Germinal center (tissue), 1 donor: ENCODE results near the gene CLCN3.
A peak's percentile ranks its signal among the peaks of the same experiment; 100 is the strongest.
"Not testable (repeated sequence)": the region's sequence is repeated elsewhere in the genome, so short reads cannot be mapped to it uniquely, and the experiment has no call there.

Experiments used
- DNase-seq: peaks from one replicate; pipeline ENCODE4 v3.0.0; 2012; ENCODE audit warnings: mixed read lengths, low spot score

The CLCN3 gene

DNA sequence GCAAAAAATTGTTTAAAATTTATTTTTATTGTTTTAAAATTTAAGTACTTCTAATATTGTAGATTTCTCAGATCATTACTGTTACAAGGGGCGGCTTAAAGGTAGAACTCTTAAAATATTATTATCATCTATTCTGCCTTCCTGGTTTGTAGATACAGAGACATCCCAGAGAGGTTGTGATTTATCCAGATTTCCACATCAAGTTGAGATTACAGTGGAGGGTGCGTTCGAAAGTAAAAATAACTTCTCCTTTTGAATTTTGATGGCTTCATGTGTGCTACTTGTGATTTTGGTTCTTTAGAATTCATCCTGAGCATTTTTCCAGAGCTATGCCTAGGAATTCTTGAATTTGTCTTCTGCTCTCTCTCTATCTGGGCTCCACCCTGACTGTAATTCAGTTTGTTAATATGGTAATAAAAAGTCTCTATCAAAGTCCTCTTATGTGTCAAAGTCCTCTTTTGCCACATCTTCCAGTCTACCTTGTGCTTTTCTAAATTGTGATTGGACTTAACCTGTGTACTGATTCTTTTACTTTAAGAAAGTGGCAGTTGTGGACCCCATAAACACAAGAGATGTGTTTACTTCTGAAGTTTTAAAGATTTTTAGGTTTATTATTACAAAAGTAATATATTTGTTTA lies 37.2 kb downstream of the CLCN3 start:
- DNase-seq, result no peak

DNA sequence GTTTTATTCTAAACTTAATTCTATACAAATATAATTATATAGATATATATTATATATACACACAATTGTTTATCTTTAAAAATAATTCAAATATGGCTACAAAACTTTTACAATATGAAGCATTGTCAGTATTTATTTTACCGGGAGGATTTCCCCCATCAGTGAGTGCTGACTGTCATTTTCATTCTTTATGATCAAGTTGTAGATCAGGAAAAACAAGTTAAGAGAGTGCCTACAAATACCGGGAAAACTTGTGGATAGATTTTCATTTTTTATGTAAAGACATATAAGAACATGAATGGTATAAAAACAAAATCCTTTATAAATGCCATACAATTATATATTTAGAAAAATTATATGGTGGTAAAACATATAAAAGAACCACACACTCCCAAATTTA lies 37.8 kb downstream of the CLCN3 start:
- no peak for DNase-seq

DNA sequence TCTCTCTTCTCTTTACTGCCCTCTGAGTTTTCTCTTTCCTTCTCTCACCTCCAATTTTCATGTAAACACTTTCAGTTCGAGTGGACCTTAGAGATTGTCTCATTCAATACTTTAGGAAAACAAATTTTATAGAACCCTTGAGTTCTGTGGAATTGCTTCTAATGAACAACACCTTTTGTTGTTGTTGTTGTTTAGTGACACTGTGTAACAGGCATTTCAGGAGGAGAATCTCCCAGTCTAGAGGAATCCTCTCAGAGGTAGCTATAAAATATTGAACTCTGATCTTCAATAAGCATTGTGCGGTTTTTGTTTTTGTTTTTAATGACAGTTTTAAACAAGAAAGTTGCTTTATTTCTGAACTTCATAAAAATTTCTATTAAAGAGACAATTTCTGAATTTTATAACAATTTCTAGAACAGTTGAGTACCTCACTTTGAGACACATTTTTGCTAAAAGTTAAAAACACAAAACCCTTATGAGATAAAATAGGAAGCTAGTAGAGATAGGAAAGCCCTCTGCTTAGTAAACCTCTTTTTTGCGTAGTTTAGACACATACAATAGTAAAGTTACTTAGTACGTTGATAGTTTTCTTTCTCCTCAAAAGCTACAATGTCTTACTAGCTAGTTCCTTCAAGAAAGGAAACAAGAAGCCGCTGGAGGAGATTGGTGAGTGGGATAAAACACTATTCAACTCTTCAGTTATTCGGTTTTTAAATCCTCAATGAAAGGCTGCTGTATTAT lies 38.8 kb downstream of the CLCN3 start:
- DNase-seq, result no peak

DNA sequence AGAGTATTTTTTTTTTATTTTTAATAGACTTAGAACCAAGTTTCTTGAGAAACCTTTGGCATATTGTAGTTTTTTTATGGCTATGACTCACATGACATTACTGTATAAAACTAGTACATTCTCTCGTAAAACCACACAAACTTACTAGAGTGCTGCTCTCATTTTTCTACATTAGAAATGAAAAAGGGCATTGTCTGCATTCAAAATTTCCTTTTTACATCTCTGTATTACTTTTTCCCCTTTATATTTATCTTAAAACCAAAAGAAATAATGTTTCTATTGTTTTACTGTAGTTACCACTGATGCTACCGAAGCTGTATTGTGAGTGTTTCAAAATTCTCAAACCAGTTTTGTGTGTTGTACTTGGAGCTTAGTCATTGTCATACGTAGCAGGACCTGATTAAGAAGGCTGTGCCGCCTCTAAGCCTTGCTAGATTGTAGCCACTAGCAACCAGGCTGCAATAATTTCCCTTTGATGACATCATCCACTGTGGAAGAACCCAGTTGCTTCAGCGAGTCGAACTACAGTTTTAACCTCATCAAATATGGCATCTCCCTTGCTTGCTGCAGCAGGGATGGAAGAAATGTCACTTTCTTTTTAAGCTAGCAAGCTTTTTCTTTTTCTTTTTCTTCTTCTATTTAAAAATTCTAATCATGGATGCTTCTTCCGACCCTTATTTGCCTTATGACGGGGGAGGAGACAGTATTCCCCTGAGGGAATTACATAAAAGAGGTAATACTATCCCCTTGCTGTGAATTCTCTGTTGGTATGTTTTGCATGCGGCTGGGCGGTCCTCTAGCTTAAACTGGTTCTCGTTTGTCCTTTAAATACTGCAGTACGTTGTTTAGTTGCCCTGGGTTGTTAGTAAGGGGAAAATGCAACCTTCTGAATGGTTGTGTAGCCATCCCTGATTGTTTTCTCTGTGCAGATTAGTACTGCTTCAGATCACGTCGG lies 39.6 kb downstream of the CLCN3 start:
- DNase-seq, result peak; percentile 75

DNA sequence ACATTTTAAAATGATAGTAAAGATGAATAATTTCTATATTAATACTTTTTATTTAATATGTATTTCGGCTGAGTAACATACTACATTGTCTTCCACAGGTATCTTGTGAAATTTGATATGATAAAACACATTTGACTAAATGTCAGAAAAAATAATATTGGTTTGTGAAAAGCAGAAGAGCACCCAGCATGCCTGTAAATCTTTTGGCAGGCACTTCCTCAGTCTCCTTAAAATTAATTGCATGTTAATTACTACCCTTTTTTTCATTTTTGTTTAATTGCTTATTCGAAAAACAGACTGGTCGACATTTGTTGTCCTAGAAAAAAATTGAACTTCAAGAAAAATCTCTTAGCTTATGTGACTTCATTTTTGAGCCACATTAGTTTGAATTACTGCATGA lies 40.6 kb downstream of the CLCN3 start:
- DNase-seq, result no peak

DNA sequence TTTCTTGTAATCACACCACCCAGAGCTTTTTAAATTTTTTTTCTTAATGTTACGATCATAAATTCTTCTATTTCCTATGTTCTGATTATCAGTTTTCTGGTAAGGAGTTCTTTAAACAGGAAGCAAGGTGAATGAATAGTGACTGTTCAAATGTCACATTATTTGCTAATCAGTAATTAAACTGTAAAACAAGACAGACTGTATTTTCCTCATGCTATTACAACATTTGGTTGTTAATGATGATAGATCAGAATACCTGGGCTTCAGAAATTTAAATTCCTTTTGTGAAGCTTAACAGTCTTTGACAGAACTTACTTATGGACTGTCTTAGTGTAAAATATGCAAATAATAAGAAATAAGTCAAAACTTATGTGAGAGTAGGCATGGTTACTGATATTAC lies 41.4 kb downstream of the CLCN3 start:
- no peak for DNase-seq

DNA sequence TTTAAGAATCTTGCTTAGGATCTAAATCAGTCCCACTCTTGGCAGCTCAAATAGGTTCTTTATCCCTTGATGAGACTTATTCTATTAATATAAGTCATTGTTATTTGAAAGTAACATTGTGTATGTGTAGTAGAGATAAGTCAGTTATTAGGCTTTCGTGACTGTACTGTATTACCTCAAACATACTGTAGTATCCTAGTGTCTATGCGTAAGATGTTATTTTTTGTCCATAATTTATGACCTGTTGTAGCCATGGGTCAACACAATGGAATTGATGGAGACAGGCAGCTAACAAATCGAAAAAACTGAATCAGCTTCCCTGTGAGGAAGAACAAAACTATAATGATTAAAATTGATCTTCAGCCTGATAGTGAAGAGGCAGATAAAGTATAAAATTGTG lies 41.8 kb downstream of the CLCN3 start:
- no peak for DNase-seq

DNA sequence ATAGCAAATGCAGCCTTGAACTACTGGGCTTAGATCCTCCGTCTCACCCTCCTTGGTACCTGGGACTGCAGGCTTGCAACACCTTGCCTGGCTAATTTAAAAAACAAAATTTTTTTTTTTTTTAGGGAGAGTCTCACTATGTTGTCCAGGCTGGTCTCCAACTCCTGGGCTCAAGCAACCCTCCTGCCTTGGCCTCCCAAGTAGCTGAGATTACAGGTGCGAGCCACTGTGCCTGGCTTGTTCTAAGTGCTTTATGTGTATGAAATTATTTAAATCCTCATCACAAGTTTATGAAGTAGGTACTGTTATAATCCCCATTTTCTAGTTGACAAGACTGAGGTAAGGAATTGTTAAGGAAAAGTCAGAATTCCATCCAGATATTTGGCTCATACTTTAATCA lies 43.0 kb downstream of the CLCN3 start:
- no peak for DNase-seq

DNA sequence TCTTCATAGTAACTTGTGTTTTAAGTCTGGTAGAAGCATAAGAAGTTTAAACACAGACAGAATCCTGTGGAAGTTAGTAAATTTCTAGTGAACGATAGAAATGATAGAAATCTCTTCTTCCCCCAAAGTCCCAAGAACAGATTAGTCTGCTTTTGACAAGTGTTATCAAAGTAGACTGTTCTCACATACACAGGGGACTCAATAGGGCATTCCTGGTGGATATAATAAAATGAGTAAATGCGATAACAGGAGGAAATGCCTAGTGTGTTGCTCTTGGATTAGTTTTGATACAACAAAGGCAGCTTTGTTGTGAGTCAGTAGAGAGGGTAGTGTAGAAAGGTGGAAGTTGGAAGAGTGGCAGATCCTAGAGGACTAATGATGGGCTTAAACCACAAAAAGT lies 43.5 kb downstream of the CLCN3 start:
- DNase-seq, result no peak

DNA sequence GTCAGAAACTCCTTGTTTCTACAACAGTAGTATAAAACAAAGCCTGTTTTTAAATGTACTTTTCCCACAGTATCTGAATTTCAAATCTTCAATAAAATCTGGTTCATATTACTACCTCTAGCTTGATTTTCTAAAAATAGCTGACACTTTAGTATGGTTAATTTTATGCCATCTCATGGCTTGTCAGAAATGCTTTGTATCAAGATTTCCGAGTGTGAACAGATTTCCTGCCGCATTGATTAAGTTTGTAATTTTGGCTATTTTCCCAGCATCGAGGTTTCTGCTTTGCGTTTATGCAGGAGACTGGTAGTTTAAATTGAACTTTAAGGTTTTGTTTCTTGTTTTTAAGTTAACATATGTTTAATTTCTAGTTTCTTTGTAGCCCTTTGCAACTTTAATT lies 44.2 kb downstream of the CLCN3 start:
- no peak for DNase-seq

DNA sequence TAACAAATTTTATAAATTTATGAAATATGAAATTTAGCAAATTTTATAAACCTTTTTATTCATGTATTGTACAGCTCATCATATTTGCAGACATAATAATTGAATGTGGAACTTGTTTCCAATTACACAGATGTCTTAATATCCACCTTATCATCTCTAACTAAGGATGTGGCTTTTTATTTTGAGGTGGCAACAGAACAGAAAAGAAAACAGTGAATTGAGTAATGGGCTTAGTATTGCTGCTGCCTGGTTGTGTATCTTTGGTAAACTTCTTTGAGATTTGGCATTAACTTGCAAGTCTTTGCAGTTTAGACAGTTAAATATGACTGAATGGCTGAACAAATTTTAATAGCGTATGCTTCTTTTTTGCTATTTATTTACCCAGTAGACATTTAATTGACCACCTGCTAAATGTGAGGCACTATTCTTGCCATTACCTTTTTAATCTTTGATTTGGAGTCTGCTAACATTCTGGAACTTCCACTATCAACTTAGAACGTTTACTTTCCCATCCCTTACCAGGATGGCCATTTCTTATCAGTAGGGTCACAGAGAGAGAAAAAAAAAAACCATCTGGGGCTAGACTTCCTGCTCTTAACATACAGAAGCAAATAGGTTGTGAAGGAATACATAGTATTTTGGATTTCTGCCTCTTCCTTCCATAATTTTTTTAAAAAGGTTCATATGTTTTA lies 44.8 kb downstream of the CLCN3 start:
- no peak for DNase-seq

DNA sequence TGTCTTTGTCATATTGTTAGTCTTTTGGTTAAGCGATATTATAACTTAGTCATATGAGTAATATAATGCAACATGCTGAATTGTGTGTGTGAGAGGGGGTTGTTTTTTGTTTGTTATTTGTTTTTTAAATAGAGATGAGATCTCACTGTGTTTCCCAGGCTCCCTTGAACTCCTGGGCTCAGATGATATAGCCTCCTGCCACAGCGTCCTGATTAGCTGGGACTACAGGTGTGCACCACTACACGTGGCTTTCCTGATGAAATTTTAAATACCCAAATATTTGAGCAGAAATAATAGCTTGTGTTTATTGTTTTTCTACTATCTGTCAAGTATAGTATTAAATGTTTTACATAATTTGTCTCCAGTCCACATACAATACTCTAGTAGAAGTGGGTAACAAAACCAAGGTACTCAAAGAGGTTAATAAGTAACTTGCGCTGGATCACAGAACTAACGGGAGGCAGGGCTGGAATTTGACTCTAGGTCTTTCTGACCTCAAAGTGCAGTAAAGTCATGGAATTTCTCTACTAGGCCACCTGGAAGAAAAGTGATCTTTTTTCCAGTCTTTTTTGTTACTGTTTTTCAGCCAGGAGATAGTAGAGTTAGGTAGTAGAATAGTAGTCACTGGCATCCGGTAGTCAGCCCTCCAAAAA lies 47.8 kb downstream of the CLCN3 start:
- DNase-seq, result no peak

DNA sequence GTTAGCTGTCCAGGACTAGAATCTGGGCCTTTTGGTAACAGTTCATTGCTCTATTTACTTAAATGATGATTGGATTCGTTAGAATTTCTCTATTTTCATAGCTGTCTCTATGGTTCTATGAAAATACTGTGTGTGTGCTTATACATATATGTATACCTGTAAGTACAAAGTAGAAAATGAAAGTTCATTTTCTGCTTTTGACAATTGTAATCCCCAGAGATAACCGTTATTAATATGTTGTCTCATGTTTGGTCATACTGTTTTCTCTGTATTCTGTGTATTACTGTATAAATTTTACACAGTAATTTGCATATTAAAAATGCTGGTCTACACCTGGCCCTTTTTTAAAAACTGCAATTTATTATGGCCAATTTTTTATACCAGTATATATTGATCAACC lies 55.4 kb downstream of the CLCN3 start:
- DNase-seq, result no peak

DNA sequence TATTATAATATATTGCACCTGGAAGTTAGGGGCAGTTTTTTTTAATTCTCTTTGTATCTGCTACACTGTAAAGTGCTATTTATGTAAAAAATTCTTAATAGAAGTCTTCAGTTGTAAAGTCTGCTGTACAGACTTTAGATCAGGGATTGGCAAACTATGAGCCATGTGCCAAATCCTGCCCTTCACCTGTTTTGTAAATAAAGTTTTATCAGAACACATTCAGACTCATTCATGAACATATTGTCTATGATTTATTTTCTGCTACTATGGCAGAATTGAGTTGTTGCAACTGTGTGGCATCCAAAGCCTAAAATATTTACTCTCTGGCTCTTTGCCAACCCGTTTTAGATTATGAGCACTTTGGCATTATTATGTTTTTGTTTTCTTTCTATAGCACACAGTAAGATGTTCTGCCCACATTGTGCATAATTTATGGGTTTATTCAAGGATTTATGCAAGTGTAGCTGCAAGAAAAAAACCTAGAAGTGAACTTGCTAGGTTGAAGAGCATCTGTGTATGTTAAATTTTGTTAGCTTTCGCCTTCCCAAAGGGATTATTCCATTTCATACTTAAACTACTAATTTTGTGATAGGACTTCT lies 56.9 kb downstream of the CLCN3 start:
- no peak for DNase-seq

DNA sequence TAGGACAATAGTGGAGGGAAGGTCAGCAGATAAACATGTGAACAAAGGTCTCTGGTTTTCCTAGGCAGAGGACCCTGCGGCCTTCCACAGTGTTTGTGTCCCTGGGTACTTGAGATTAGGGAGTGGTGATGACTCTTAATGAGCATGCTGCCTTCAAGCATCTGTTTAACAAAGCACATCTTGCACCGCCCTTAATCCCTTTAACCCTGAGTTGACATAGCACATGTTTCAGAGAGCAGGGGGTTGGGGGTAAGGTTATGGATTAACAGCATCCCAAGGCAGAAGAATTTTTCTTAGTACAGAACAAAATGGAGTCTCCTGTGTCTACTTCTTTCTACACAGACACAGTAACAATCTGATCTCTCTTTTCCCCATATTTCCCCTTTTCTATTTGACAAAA lies 58.1 kb downstream of the CLCN3 start:
- DNase-seq, result not testable (repeated sequence)

DNA sequence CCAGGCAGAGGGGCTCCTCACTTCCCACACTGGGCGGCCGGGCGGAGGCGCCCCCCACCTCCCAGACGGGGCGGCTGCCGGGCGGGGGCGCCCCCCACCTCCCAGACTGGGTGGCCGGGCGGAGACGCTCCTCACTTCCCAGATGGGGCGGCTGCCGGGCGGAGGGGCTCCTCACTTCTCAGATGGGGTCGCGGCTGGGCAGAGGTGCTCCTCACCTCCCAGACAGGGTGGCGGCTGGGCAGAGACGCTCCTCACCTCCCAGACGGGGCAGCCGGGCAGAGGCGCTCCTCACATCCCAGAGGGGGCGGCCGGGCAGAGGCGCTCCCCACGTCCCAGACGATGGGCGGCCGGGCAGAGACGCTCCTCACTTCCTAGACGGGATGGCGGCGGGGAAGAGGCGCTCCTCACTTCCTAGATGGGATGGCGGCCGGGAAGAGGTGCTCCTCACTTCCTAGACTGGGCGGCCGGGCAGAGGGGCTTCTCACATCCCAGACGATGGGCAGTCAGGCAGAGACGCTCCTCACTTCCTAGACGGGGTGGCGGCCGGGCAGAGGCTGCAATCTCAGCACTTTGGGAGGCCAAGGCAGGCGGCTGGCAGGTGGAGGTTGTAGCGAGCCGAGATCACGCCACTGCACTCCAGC lies 58.7 kb downstream of the CLCN3 start:
- not testable (repeated sequence) for DNase-seq

DNA sequence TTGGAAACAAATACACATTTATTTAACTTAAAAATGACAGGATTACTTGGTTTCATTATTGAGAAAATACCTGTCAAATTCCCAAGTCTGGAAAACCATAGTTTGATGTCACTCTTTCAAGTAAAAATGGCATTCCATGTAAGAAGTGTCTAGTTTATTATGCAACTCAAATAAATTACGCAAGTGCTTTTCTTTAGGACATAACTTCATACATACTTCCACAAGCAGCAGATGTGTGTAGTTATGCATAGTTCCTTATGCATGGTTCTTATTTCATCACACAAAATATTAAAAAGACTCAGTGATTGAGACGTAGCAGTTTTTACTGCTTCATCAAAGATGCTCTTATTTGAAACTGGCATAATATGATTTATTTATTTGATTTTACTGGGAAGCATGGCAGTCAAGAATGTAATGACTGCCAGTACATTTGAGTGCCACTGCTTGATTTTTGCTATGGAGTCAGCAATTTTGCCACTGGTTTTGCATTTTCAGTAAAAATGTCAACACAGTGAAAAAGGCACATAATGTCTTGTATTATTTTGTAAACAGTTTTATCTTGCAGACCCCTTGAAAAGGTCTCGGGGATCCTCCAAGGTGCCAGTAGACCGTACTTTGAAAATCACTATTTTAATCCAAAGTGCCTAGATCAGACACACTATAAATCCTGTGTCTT lies 62.1 kb downstream of the CLCN3 start:
- DNase-seq, result no peak

DNA sequence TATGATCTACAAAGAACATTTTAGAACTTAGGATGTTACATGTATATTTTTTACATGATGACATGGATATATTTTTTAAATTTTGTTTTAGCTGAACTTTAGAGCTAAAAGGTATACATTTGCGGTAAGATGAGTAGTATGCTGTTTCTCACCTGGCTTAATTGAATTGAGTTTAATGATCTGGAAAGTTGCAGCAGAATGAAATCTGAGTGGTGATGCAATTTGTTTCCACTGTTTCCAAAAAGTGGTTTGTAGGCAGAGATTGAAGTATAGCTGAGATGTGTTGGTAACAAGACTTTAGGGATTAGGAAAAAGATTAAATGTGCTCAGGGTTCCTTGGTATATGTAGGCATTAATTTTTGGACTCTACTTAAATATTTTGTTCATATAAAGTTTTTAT lies 69.3 kb downstream of the CLCN3 start:
- DNase-seq, result no peak

DNA sequence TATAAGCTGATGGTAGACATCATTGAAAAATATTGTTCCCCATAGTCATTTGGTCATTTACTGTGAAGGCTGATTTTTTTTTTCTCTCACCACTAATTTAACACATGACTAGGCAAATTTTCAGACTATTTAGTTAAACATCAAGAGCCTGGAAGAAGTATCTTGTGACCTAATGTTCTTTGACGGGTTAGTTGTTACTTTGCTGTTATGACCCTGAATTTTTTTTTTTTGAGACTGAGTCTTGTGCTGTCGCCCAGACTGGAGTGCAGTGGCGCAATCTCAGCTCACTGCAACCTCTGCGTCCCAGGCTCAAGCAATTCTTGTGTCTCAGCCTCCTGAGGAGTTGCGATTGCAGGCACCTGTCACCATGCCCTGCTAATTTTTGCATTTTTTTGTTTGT lies 70.4 kb downstream of the CLCN3 start:
- no peak for DNase-seq

DNA sequence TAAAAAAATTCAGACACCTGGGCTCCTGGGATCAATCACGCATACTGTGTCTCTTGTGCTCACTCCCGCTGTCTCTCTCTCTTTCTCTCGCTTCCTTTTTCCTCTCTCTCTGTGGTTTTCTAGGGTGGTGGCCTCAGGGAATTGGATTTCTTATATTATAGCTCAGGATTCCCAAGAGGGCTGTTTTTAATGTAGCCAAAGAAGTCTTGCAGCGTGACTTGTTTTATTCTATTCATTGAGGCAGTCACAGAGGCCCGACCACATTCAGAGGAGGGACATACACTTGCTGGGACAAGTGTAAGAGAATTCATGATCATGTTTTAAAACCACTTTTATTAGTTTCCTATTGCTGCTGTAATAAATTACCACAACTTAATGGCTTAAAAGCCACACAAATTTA lies 78.0 kb downstream of the CLCN3 start:
- no peak for DNase-seq
